Left kidney (tissue), 1 donor: ENCODE results near the gene ANXA9. TPM values are rescaled to one million over a fixed set of nuclear protein-coding genes. Genes with fewer than 3 reads are reported as not detected.

Experiments
- polyA plus RNA-seq: library from polyadenylated mRNA; unstranded; fragments of 120-200 nt; gene quantifications from one replicate; pipeline ENCODE4 v1.2.1, GENCODE V29; 2013; ENCODE audit not compliant: insufficient read length

ANXA9 gene
- polyA plus RNA-seq, 1 donor, result 17.1 TPM

Other genes with a start within 250 kb of the ANXA9 start
- 7.7 TPM for gene CTSS, start 216.5 kb upstream of the ANXA9 start, polyA plus RNA-seq
- gene CTSK, start 174.0 kb upstream of the ANXA9 start, polyA plus RNA-seq, result 27.6 TPM
- 64.4 TPM for gene ARNT, start 105.7 kb upstream of the ANXA9 start, polyA plus RNA-seq
- gene CTXND2, start 95.2 kb upstream of the ANXA9 start, polyA plus RNA-seq, result 0.22 TPM
- gene SETDB1, start 55.9 kb upstream of the ANXA9 start, polyA plus RNA-seq, result 108 TPM
- gene CERS2, start 7.5 kb upstream of the ANXA9 start, polyA plus RNA-seq, result 307 TPM
- 47.9 TPM for gene MINDY1, start 24.6 kb downstream of the ANXA9 start, polyA plus RNA-seq
- gene PRUNE1, start 26.2 kb downstream of the ANXA9 start, polyA plus RNA-seq, result 47.6 TPM
- 3.4 TPM for gene BNIPL, start 54.3 kb downstream of the ANXA9 start, polyA plus RNA-seq
- gene C1orf56, start 65.5 kb downstream of the ANXA9 start, polyA plus RNA-seq, result 10.0 TPM
- 88.6 TPM for gene CDC42SE1, start 77.3 kb downstream of the ANXA9 start, polyA plus RNA-seq
- gene MLLT11, start 78.1 kb downstream of the ANXA9 start, polyA plus RNA-seq, result 25.4 TPM
- gene GABPB2, start 88.5 kb downstream of the ANXA9 start, polyA plus RNA-seq, result 16.2 TPM
- gene SEMA6C, start 164.3 kb downstream of the ANXA9 start, polyA plus RNA-seq, result 29.8 TPM
- gene TNFAIP8L2, start 174.4 kb downstream of the ANXA9 start, polyA plus RNA-seq, result 1.6 TPM
- gene LYSMD1, start 183.6 kb downstream of the ANXA9 start, polyA plus RNA-seq, result 16.9 TPM
- 42.3 TPM for gene SCNM1, start 183.9 kb downstream of the ANXA9 start, polyA plus RNA-seq
- gene TMOD4, start 193.7 kb downstream of the ANXA9 start, polyA plus RNA-seq, result 1.7 TPM
- gene VPS72, start 207.9 kb downstream of the ANXA9 start, polyA plus RNA-seq, result 67.6 TPM
- gene PIP5K1A, start 216.3 kb downstream of the ANXA9 start, polyA plus RNA-seq, result 92.7 TPM